ENCODE results near the gene ABLIM3. TPM values are rescaled to one million over a fixed set of nuclear protein-coding genes. Genes with fewer than 3 reads are reported as not detected.

Gene ABLIM3
- total and polyA plus RNA-seq, 2 of the 8 experiments (the other 6 are each of a cell fraction or from before 2014, with no cell fraction given), result 0.36 to 0.56 TPM

- no peaks in the 10 kb centered on the region for H3K9me3 ChIP-seq (ENCODE audit: insufficient read depth in 2 of 2, low read depth in 1 of 2, low read length in 1 of 2)
- H3K56ac ChIP-seq (replicated peaks; ENCODE audit: insufficient read length, low read depth, low read length), result no peak overlapping the region
- no peak overlapping the region for H3K27ac ChIP-seq (ENCODE audit: low read depth, low read length)
- no peak overlapping the region; a peak in 1 of 7 replicates for H3K9ac ChIP-seq (replicated peaks in 1 of 4; ENCODE audit: extremely low read depth in 1 of 4, low read depth in 3 of 4, low read length in 3 of 4)
- no peak overlapping the region for H4K5ac ChIP-seq (ENCODE audit: insufficient read length, low read depth, low read length)
- H4K20me1 ChIP-seq (replicated peaks in 1 of 2; ENCODE audit: control insufficient read depth in 1 of 2, insufficient read depth in 2 of 2, low read length in 2 of 2), result no peaks in the 10 kb centered on the region
- H4K8ac ChIP-seq (ENCODE audit: extremely low read depth, insufficient read depth, low read length), result no peak overlapping the region
- TF ChIP-seq, protein P1, sequence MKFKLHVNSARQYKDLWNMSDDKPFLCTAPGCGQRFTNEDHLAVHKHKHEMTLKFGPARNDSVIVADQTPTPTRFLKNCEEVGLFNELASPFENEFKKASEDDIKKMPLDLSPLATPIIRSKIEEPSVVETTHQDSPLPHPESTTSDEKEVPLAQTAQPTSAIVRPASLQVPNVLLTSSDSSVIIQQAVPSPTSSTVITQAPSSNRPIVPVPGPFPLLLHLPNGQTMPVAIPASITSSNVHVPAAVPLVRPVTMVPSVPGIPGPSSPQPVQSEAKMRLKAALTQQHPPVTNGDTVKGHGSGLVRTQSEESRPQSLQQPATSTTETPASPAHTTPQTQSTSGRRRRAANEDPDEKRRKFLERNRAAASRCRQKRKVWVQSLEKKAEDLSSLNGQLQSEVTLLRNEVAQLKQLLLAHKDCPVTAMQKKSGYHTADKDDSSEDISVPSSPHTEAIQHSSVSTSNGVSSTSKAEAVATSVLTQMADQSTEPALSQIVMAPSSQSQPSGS (IDR thresholded peaks at IDR 0.05; ENCODE audit: low read length), result no peak
- TF ChIP-seq SRF (IDR thresholded peaks at IDR 0.05; ENCODE audit: low read depth, low read length) (no peak), YY1 (IDR thresholded peaks at IDR 0.05; ENCODE audit: low read depth, low read length) (no peak), PHF8 (conservative IDR thresholded peaks at IDR 0.05; ENCODE audit: low read depth, low read length) (no peak), TCF12 (IDR thresholded peaks at IDR 0.05; ENCODE audit: low read depth, low read length) (no peak), MAFK (IDR thresholded peaks at IDR 0.05; ENCODE audit: low read depth, low read length) (no peak), HDAC2 (IDR thresholded peaks at IDR 0.05; ENCODE audit: borderline replicate concordance in 1 of 2, low read depth in 2 of 2, low read length in 2 of 2) (no peak), SIX5 (IDR thresholded peaks at IDR 0.05; ENCODE audit: low read depth, low read length) (no peak), KDM1A (IDR thresholded peaks at IDR 0.05; ENCODE audit: borderline replicate concordance, low read length) (no peak), NANOG (IDR thresholded peaks at IDR 0.05; ENCODE audit: insufficient read depth, low read depth, low read length, poor library complexity, severe bottlenecking) (no peak), GABPA (IDR thresholded peaks at IDR 0.05; ENCODE audit: borderline replicate concordance, insufficient read depth, low read length) (no peak)
- no peak overlapping the region for H2BK15ac ChIP-seq (ENCODE audit: low read length)
- H3K79me1 ChIP-seq (ENCODE audit: low read depth, low read length), result no peaks in the 10 kb centered on the region
- H2BK120ac ChIP-seq (replicated peaks; ENCODE audit: low read depth, low read length), result no peak overlapping the region
- 82% methylated on average over 9 of the region's 9 CpGs; no CpG with 5 or more reads in 1 of the 2 experiments for WGBS, 2 experiments (ENCODE audit: extremely low coverage in 1 of 2, insufficient coverage in 1 of 2, insufficient read length in 1 of 2, insufficient replicate concordance in 2 of 2, low coverage in 1 of 2, low lambda C conversion rate in 2 of 2, missing lambda C conversion rate in 1 of 2)
- POLR2A ChIA-PET (ENCODE audit: partially characterized antibody), result interaction anchor here (1.3 kb wide), 1 partner anchor 13 kb away, joined by 3 read pairs; no protein-coding TSS in a partner anchor
- no peaks in the 10 kb centered on the region for H3K79me2 ChIP-seq (ENCODE audit: control insufficient read depth in 1 of 2, insufficient read depth in 2 of 2, low read length in 2 of 2)
- H2AFZ ChIP-seq (ENCODE audit: low read length), result 0 out of 2 replicates have a peak overlapping the region, but pooled peaks have one; percentile 8
- H3K23ac ChIP-seq (ENCODE audit: insufficient read length), result no peak overlapping the region
- no peak overlapping the region for H2BK5ac ChIP-seq (ENCODE audit: low read depth, low read length)
- H2AK5ac ChIP-seq (ENCODE audit: low read depth, low read length), result no peak overlapping the region
- H3K4ac ChIP-seq (replicated peaks; ENCODE audit: insufficient read length, low read depth, low read length), result no peak overlapping the region
- H3K18ac ChIP-seq (ENCODE audit: extremely low read depth, low read length), result no peak overlapping the region
- H2BK12ac ChIP-seq (ENCODE audit: low read depth, low read length), result no peak overlapping the region
- no peaks in the 10 kb centered on the region for H3K4me1 ChIP-seq (replicated peaks in 1 of 4; ENCODE audit: control insufficient read depth in 3 of 4, insufficient read depth in 4 of 4, low read length in 3 of 4)
- H3K36me3 ChIP-seq (ENCODE audit: control insufficient read depth in 2 of 4, insufficient read depth in 4 of 4, low read length in 3 of 4), result no peaks in the 10 kb centered on the region
- FAIRE-seq, result no peak
- no peak overlapping the region for H3K4me2 ChIP-seq (ENCODE audit: insufficient read depth in 1 of 2, low read depth in 2 of 2, low read length in 2 of 2)
- H3K4me3 ChIP-seq (ENCODE audit: extremely low read depth in 1 of 4, insufficient read depth in 2 of 4, low read depth in 3 of 4, low read length in 4 of 4), result no peak overlapping the region
- CTCF ChIA-PET (ENCODE audit: partially characterized antibody), result interaction anchor here (1.6 to 1.7 kb wide), 2 partner anchors 10 to 19 kb away, joined by 4 read pairs; no protein-coding TSS in a partner anchor
- no peaks in the 10 kb centered on the region for H3K23me2 ChIP-seq (ENCODE audit: low read depth, low read length)
- H4K91ac ChIP-seq (replicated peaks; ENCODE audit: insufficient read length, low read length), result no peak overlapping the region
- peaks cover 0 to under 1% (median 0%) of the 10 kb centered on the region in 4 experiments; a peak in 1 of 7 replicates for H3K27me3 ChIP-seq (replicated peaks in 1 of 4; ENCODE audit: control insufficient read depth in 3 of 4, extremely low read depth in 1 of 4, insufficient read depth in 3 of 4, low read length in 3 of 4)
- H2BK20ac ChIP-seq (ENCODE audit: low read length), result no peak overlapping the region
- no peak for DNase-seq (ENCODE audit: low read depth in 1 of 2, low spot score in 2 of 2)
- no peak overlapping the region for H3K14ac ChIP-seq (ENCODE audit: insufficient read length)
Measured at GRCh38 chr5:149162401-149163084, 21.2 kb downstream of the ABLIM3 start.
